GM12878 (cell line): ENCODE results near the gene SYNPO. TPM values are rescaled to one million over a fixed set of nuclear protein-coding genes. Genes with fewer than 3 reads are reported as not detected.
A peak's percentile ranks its signal among the peaks of the same experiment; 100 is the strongest.

Source experiments
- ATF2 ChIP-seq: IDR thresholded peaks from 2 replicates; pipeline ENCODE4 v1.6.1; 2012; ENCODE audit warnings: low read length, inconsistent platforms
- BACH1 ChIP-seq: fragments of 450-650 bp; IDR thresholded peaks from 2 replicates; pipeline ENCODE4 v1.6.1; 2017; ENCODE audit warnings: mild to moderate bottlenecking, borderline replicate concordance
- CHD1 ChIP-seq: IDR thresholded peaks from 2 replicates; pipeline ENCODE4 v1.6.1; 2012; ENCODE audit warnings: low read depth, low read length, improper control_type of control experiment
- CTCF ChIP-seq, 3 experiments: IDR thresholded peaks in 2 of 3; conservative IDR thresholded peaks in 1 of 3; 2 replicates each; pipeline ENCODE4 v1.5.1; 2011; ENCODE audit warnings: low read depth in 3 of 3, low read length in 3 of 3, mild to moderate bottlenecking in 3 of 3, control low read depth in 2 of 3, moderate library complexity in 2 of 3, inconsistent platforms in 1 of 3, mixed read lengths in 1 of 3; ENCODE audit not compliant: control insufficient read depth in 2 of 3, insufficient read depth in 1 of 3; ENCODE audit errors: extremely low read depth in 1 of 3
- FOXM1 ChIP-seq: IDR thresholded peaks from 2 replicates; pipeline ENCODE4 v1.6.1; 2012; ENCODE audit warnings: low read depth, mild to moderate bottlenecking, inconsistent platforms, low read length, moderate library complexity
- IKZF1 ChIP-seq: fragments of 450-650 bp; conservative IDR thresholded peaks from 2 replicates; pipeline ENCODE4 v1.6.1; 2017; ENCODE audit warnings: antibody characterized with exemption, mild to moderate bottlenecking
- JUND ChIP-seq: IDR thresholded peaks from 2 replicates; pipeline ENCODE4 v1.6.1; 2012; ENCODE audit warnings: low read depth, mild to moderate bottlenecking, low read length, improper control_type of control experiment, moderate library complexity
- MLLT1 ChIP-seq: fragments of 450-650 bp; IDR thresholded peaks from 2 replicates; pipeline ENCODE4 v1.6.1; 2016; ENCODE audit warnings: mild to moderate bottlenecking
- MYB ChIP-seq: fragments of 150-350 bp; IDR thresholded peaks from 2 replicates; pipeline ENCODE4 v1.6.1; 2014; ENCODE audit warnings: mild to moderate bottlenecking, low read depth, low read length, borderline replicate concordance
- MYC ChIP-seq: IDR thresholded peaks from 2 replicates; pipeline ENCODE4 v1.6.1; 2011; ENCODE audit warnings: mild to moderate bottlenecking, low read length, moderate library complexity, inconsistent platforms; ENCODE audit not compliant: insufficient read depth, insufficient replicate concordance, insufficient read length, severe bottlenecking
- NBN ChIP-seq: fragments of 450-650 bp; IDR thresholded peaks from 2 replicates; pipeline ENCODE4 v1.6.1; 2016
- NR2F1 ChIP-seq: fragments of 450-650 bp; conservative IDR thresholded peaks from 2 replicates; pipeline ENCODE4 v1.6.1; 2017; ENCODE audit warnings: mild to moderate bottlenecking
- POU2F2 ChIP-seq: IDR thresholded peaks from 3 replicates; pipeline ENCODE4 v1.6.1; 2011; ENCODE audit warnings: low read depth, mild to moderate bottlenecking, low read length, borderline replicate concordance
- RAD21 ChIP-seq: IDR thresholded peaks from 2 replicates; pipeline ENCODE4 v1.6.1; 2011; ENCODE audit warnings: mild to moderate bottlenecking, low read depth, low read length, moderate library complexity; ENCODE audit not compliant: insufficient read depth
- RCOR1 ChIP-seq: conservative IDR thresholded peaks from 2 replicates; pipeline ENCODE4 v1.6.1; 2012; ENCODE audit warnings: low read depth, low read length, improper control_type of control experiment
- RELB ChIP-seq: fragments of 450-650 bp; IDR thresholded peaks from 2 replicates; pipeline ENCODE4 v1.6.1; 2017; ENCODE audit warnings: low read depth, mild to moderate bottlenecking, moderate library complexity
- SPI1 ChIP-seq: IDR thresholded peaks from 2 replicates; pipeline ENCODE4 v1.6.1; 2011; ENCODE audit warnings: low read depth, mild to moderate bottlenecking, low read length, moderate library complexity, borderline replicate concordance; ENCODE audit not compliant: insufficient read depth
- TCF12 ChIP-seq: IDR thresholded peaks from 2 replicates; pipeline ENCODE4 v1.6.1; 2011; ENCODE audit warnings: low read depth, mild to moderate bottlenecking, low read length
- ZZZ3 ChIP-seq: IDR thresholded peaks from 2 replicates; pipeline ENCODE4 v1.6.1; 2011; ENCODE audit warnings: low read depth; ENCODE audit not compliant: control insufficient read depth, insufficient read length
- polyA plus RNA-seq, 11 experiments: library from polyadenylated mRNA; depleted of rRNA in 4 of 11; unstranded in 6 of 11; stranded (reverse) in 5 of 11; fragments of >200 nt; fragmentation: Nextera tagmentation in 4 of 11; fragmentation: Illumina TruSeq in 1 of 11; extraction: Ambion mirVana in 4 of 11; extraction: Trizol in 1 of 11; gene quantifications; 1 replicate in 1 of 11; 2 replicates in 10 of 11; pipeline versions ENCODE4 v1.2.1 to v1.2.3, GENCODE V29; 2011 to 2016; ENCODE audit warnings: inconsistent platforms in 2 of 11, missing spikeins in 2 of 11, low read depth in 1 of 11
- total RNA-seq, 4 experiments: library from RNA; depleted of rRNA in 3 of 4; stranded (reverse); fragments of >200 nt in 3 of 4; fragmentation: Illumina TruSeq in 1 of 4; extraction: Trizol in 1 of 4; gene quantifications; 2 replicates each; pipeline versions ENCODE4 v1.2.1 to v1.2.3, GENCODE V29; 2013 to 2021

Gene SYNPO
- total and polyA plus RNA-seq, 10 of the 15 experiments (the other 5 are each of a cell fraction or from before 2014, with no cell fraction given) = 0.77 to 21.0 (median 3.9) TPM

GRCh38 chr5:150656191-150657132 lies 16.0 kb downstream of the SYNPO start (continued):
- 0 out of 2 replicates have a peak, but pooled peaks have one; percentile 18 for TF ChIP-seq RELB
- 0 out of 2 replicates have a peak, but pooled peaks have one; percentile 26 for TF ChIP-seq RCOR1
- peak; percentile 24; the same call in 1 of the 3 replicates for TF ChIP-seq POU2F2
- peak; percentile 63 for TF ChIP-seq IKZF1
- TF ChIP-seq RAD21 = peak; percentile 76
- no peak for TF ChIP-seq NR2F1
- no peak for TF ChIP-seq ATF2
- TF ChIP-seq CHD1 = no peak
- peak; percentile 43 to 78 (median 75); a peak in 5 of 6 replicates for TF ChIP-seq CTCF (IDR thresholded peaks at IDR 0.05 in 2 of 3, conservative IDR thresholded peaks at IDR 0.05 in 1 of 3; ENCODE audit: control insufficient read depth in 2 of 3, extremely low read depth in 1 of 3, insufficient read depth in 1 of 3, low read depth in 3 of 3, low read length in 3 of 3)
- TF ChIP-seq FOXM1 = no peak
- TF ChIP-seq JUND = no peak
- no peak for TF ChIP-seq SPI1
- TF ChIP-seq NBN = no peak
- TF ChIP-seq MYB = no peak
- no peak for TF ChIP-seq BACH1
- no peak for TF ChIP-seq MLLT1
- TF ChIP-seq TCF12 = peak; percentile 67; the same call in 1 of the 2 replicates
- no peak for TF ChIP-seq ZZZ3
- no peak for TF ChIP-seq MYC
